ENCODE measurements around the gene OR5L1.

The OR5L1 gene

GRCh38 chr11:55795256-55795655, 15.9 kb upstream of the OR5L1 start, which contains the start of gene OR5D14:
TSS of gene OR5D14 (plus strand) at chr11:55795556. CDS start at chr11:55795556, 0 bp downstream.
- TF ChIP-seq REST (IDR thresholded peaks at IDR 0.05; ENCODE audit: low read depth) (no peak), TCF12 (IDR thresholded peaks at IDR 0.05; ENCODE audit: low read depth) (no peak), EP300 (IDR thresholded peaks at IDR 0.05; ENCODE audit: borderline replicate concordance) (no peak)

- no peak for TF ChIP-seq MAX (IDR thresholded peaks at IDR 0.05)
- no peak for TF ChIP-seq EGR1 (IDR thresholded peaks at IDR 0.05)
- no peak for TF ChIP-seq YY1 (IDR thresholded peaks at IDR 0.05; ENCODE audit: low read depth)
- TF ChIP-seq RAD21 (IDR thresholded peaks at IDR 0.05; ENCODE audit: low read depth), result no peak
- TF ChIP-seq EP300 (IDR thresholded peaks at IDR 0.05; ENCODE audit: borderline replicate concordance), result no peak
- TF ChIP-seq USF1 (IDR thresholded peaks at IDR 0.05), result no peak
- no peak for TF ChIP-seq REST (IDR thresholded peaks at IDR 0.05; ENCODE audit: low read depth)
- no peak for TF ChIP-seq NFIC (IDR thresholded peaks at IDR 0.05)
- no peak for TF ChIP-seq CREB1 (IDR thresholded peaks at IDR 0.05; ENCODE audit: low read depth)
- TF ChIP-seq FOXM1 (IDR thresholded peaks at IDR 0.05; ENCODE audit: borderline replicate concordance, low read depth), result no peak
Observed at GRCh38 chr11:55806248-55806647, 4.9 kb upstream of the OR5L1 start.

GRCh38 chr11:55819330-55819729, 8.2 kb downstream of the OR5L1 start, which contains the start of gene OR5D18:
TSS of gene OR5D18 (plus strand) at chr11:55819630. CDS start at chr11:55819630, 0 bp downstream.
- no peak for TF ChIP-seq TEAD4 (IDR thresholded peaks at IDR 0.05)
- TF ChIP-seq REST (IDR thresholded peaks at IDR 0.05; ENCODE audit: low read depth), result no peak

- no peak for TF ChIP-seq NFIC (IDR thresholded peaks at IDR 0.05)
- TF ChIP-seq USF1 (IDR thresholded peaks at IDR 0.05), result no peak
- no peak for TF ChIP-seq TCF12 (IDR thresholded peaks at IDR 0.05; ENCODE audit: low read depth)
- TF ChIP-seq TAF1 (IDR thresholded peaks at IDR 0.05; ENCODE audit: low read depth), result no peak
- no peak for TF ChIP-seq MAX (IDR thresholded peaks at IDR 0.05)
- TF ChIP-seq REST (IDR thresholded peaks at IDR 0.05; ENCODE audit: low read depth), result no peak
- no peak for TF ChIP-seq RAD21 (IDR thresholded peaks at IDR 0.05; ENCODE audit: low read depth)
- no peak for TF ChIP-seq CREB1 (IDR thresholded peaks at IDR 0.05; ENCODE audit: low read depth)
- TF ChIP-seq YY1 (IDR thresholded peaks at IDR 0.05; ENCODE audit: low read depth), result no peak
- no peak for TF ChIP-seq ZBTB7A (IDR thresholded peaks at IDR 0.05; ENCODE audit: low read depth)
- no peak for TF ChIP-seq CEBPB (IDR thresholded peaks at IDR 0.05)
- TF ChIP-seq EGR1 (IDR thresholded peaks at IDR 0.05), result no peak
- TF ChIP-seq TEAD4 (IDR thresholded peaks at IDR 0.05), result no peak
- no peak for TF ChIP-seq EP300 (IDR thresholded peaks at IDR 0.05; ENCODE audit: borderline replicate concordance)
- no peak for TF ChIP-seq FOXM1 (IDR thresholded peaks at IDR 0.05; ENCODE audit: borderline replicate concordance, low read depth)
Observed at GRCh38 chr11:55826919-55827318, 15.8 kb downstream of the OR5L1 start, which contains the start of gene OR5L2. TSS of gene OR5L2 (plus strand) at chr11:55827219. CDS start at chr11:55827219, 0 bp downstream.
